K562 (cell line): ENCODE data around the gene THSD8. TPM values are rescaled to one million over a fixed set of nuclear protein-coding genes. Genes with fewer than 3 reads are reported as not detected.

ENCODE experiments used
- CBFA2T2 ChIP-seq: fragments of 450-650 bp; conservative IDR thresholded peaks from 2 replicates; pipeline ENCODE4 v1.6.1; 2017; ENCODE audit warnings: mild to moderate bottlenecking
- CREB3L1 ChIP-seq: fragments of 450-650 bp; IDR thresholded peaks from 2 replicates; pipeline ENCODE4 v1.6.1; 2014; ENCODE audit warnings: low read depth, mild to moderate bottlenecking, moderate library complexity, borderline replicate concordance
- JUN ChIP-seq, 2 experiments: sonication (generic) in 1 of 2; formaldehyde crosslinking in 1 of 2; IDR thresholded peaks; 2 replicates each; pipeline versions ENCODE4 v1.6.1 to v1.8.0; 2012 to 2022; ENCODE audit warnings: borderline replicate concordance in 2 of 2, mild to moderate bottlenecking in 2 of 2, improper control_type of control experiment in 1 of 2, low read depth in 1 of 2, low read length in 1 of 2, missing genetic modification reagents in 1 of 2
- MGA ChIP-seq: fragments of 450-650 bp; IDR thresholded peaks from 2 replicates; pipeline ENCODE4 v1.6.1; 2016; ENCODE audit warnings: mild to moderate bottlenecking, moderate library complexity
- NR2C1 ChIP-seq, 2 experiments: fragments of 450-650 bp; IDR thresholded peaks; 2 replicates each; pipeline ENCODE4 v1.6.1; 2017; ENCODE audit warnings: mild to moderate bottlenecking in 2 of 2, antibody characterized with exemption in 1 of 2, inconsistent platforms in 1 of 2, missing compliant biosample characterization in 1 of 2, missing genetic modification characterization in 1 of 2
- PHB2 ChIP-seq: fragments of 450-650 bp; IDR thresholded peaks from 2 replicates; pipeline ENCODE4 v1.6.1; 2017; ENCODE audit warnings: low read depth
- POLR2A ChIP-seq: fragments of 450-650 bp; conservative IDR thresholded peaks from 2 replicates; pipeline ENCODE4 v1.6.1; 2016
- POLR3G ChIP-seq: IDR thresholded peaks from 2 replicates; pipeline ENCODE4 v1.6.1; 2011; ENCODE audit not compliant: insufficient read length, insufficient replicate concordance; ENCODE audit errors: extremely low read depth
- YY1 ChIP-seq, 3 experiments: IDR thresholded peaks; 2 replicates each; pipeline ENCODE4 v1.6.1; 2011; ENCODE audit warnings: low read length in 2 of 3, mild to moderate bottlenecking in 2 of 3, moderate library complexity in 2 of 3, borderline replicate concordance in 1 of 3, control low read depth in 1 of 3, low read depth in 1 of 3; ENCODE audit not compliant: insufficient read depth in 3 of 3, insufficient replicate concordance in 2 of 3, control insufficient read depth in 1 of 3, insufficient read length in 1 of 3; ENCODE audit errors: extremely low read depth in 1 of 3
- ZEB2 ChIP-seq: fragments of 450-650 bp; IDR thresholded peaks from 2 replicates; pipeline ENCODE4 v1.6.1; 2016
- ZNF24 ChIP-seq: fragments of 450-650 bp; IDR thresholded peaks from 2 replicates; pipeline ENCODE4 v1.6.1; 2016
- ZNF507 ChIP-seq: conservative IDR thresholded peaks from 2 replicates; pipeline ENCODE4 v1.6.1; 2017; ENCODE audit warnings: missing genetic modification characterization, missing compliant biosample characterization
- ZNF740 ChIP-seq, 3 experiments: fragments of 200-800 bp in 1 of 3; sonication (Bioruptor generic) in 1 of 3; sonication (generic) in 1 of 3; formaldehyde crosslinking in 1 of 3; IDR thresholded peaks; 2 replicates each; pipeline versions ENCODE4 v1.6.1 to v1.8.0; 2016 to 2022; ENCODE audit warnings: mild to moderate bottlenecking in 2 of 3, missing compliant biosample characterization in 2 of 3, missing genetic modification characterization in 2 of 3, missing genetic modification reagents in 1 of 3
- polyA plus RNA-seq, 8 experiments: library from polyadenylated mRNA; depleted of rRNA in 4 of 8; stranded (reverse) in 5 of 8; unstranded in 3 of 8; fragments of >200 nt; fragmentation: Nextera tagmentation in 2 of 8; fragmentation: Illumina TruSeq in 1 of 8; extraction: Ambion mirVana in 2 of 8; extraction: Trizol in 1 of 8; gene quantifications; 2 replicates each; pipeline versions ENCODE4 v1.2.1 to v1.2.3, GENCODE V29; 2011 to 2014; ENCODE audit warnings: inconsistent platforms in 1 of 8, missing spikeins in 1 of 8
- total RNA-seq, 7 experiments: library from RNA; depleted of rRNA in 6 of 7; stranded (reverse); fragments of >200 nt in 6 of 7; fragmentation: Illumina TruSeq in 2 of 7; extraction: Trizol in 2 of 7; gene quantifications; 2 replicates each; pipeline versions ENCODE4 v1.2.1 to v1.2.3, GENCODE V29; 2011 to 2021; ENCODE audit warnings: low replicate concordance in 1 of 7

THSD8 gene
- total and polyA plus RNA-seq, 9 of the 15 experiments (the other 6 are each of a cell fraction or from before 2014, with no cell fraction given), result 8.4 to 42.4 (median 19.9) TPM; not detected in 2

- TF ChIP-seq YY1 (IDR thresholded peaks at IDR 0.05; ENCODE audit: borderline replicate concordance in 1 of 3, control insufficient read depth in 1 of 3, extremely low read depth in 1 of 3, insufficient read depth in 3 of 3, insufficient read length in 1 of 3, insufficient replicate concordance in 2 of 3, low read depth in 1 of 3, low read length in 2 of 3) (peak in 1 of 3 experiments; percentile 13), ZNF740 (CRISPR knock-in tag; IDR thresholded peaks at IDR 0.05) (peak; percentile 75), ZNF740 (tag; IDR thresholded peaks at IDR 0.05) (no peak), NR2C1 (IDR thresholded peaks at IDR 0.05) (peak; percentile 29; the same call in 1 of the 2 replicates), NR2C1 (tag; IDR thresholded peaks at IDR 0.05) (no peak), ZEB2 (no peak), POLR3G (no peak), POLR2A (0 out of 2 replicates have a peak, but pooled peaks have one; percentile 2), JUN (IDR thresholded peaks at IDR 0.05; ENCODE audit: borderline replicate concordance, low read depth, low read length) (no peak), JUN (CRISPR knock-in tag; IDR thresholded peaks at IDR 0.05; ENCODE audit: borderline replicate concordance) (peak; percentile 71; the same call in 1 of the 2 replicates), PHB2 (no peak), CREB3L1 (0 out of 2 replicates have a peak, but pooled peaks have one; percentile 0), MGA (peak; percentile 6; the same call in 1 of the 2 replicates), ZNF507 (no peak), CBFA2T2 (no peak), ZNF24 (no peak)
These were observed 9.0 kb upstream of the THSD8 start (continued) for GRCh38 chr19:12792853-12793289.
